Right ventricle myocardium superior (tissue), 1 donor: Measurements from ENCODE around the gene UBTFL1. TPM values are rescaled to one million over a fixed set of nuclear protein-coding genes. Genes with fewer than 3 reads are reported as not detected.

ENCODE experiments used
- total RNA-seq: library from RNA; stranded (reverse); fragmentation: NEBNext Ultra II Directional; extraction: Animal tissue kit (Norgen Biotek cat#: 25700); gene quantifications from one replicate; pipeline ENCODE4 v1.2.1, GENCODE V29; 2021
- donor health status: DM: no; HTN: yes; CAD: no; lungs with severe emphysema.

UBTFL1 gene
- total RNA-seq, 1 donor from 2014 or later = not detected

Other genes starting within 250 kb of the UBTFL1 start
- not detected for gene TRIM64B, start 207.5 kb upstream of the UBTFL1 start, total RNA-seq
- gene TRIM49D1, start 163.7 kb upstream of the UBTFL1 start, total RNA-seq = not detected
- gene TRIM49D2, start 161.9 kb upstream of the UBTFL1 start, total RNA-seq = not detected
- not detected for gene TRIM64, start 119.9 kb upstream of the UBTFL1 start, total RNA-seq
- not detected for gene TRIM49C, start 54.8 kb upstream of the UBTFL1 start, total RNA-seq
- 1.2 TPM for gene NAALAD2, start 48.7 kb downstream of the UBTFL1 start, total RNA-seq
- 37.9 TPM for gene CHORDC1, start 137.1 kb downstream of the UBTFL1 start, total RNA-seq